ENCODE results near the gene ARL14.

GRCh38 chr3:160671231-160671630, 5.7 kb upstream of the ARL14 start:
- no peak for TF ChIP-seq CTCF (IDR thresholded peaks at IDR 0.05)
- no peak for TF ChIP-seq POLR2A (IDR thresholded peaks at IDR 0.05)
